AG04449 (cell line): ENCODE measurements around the gene KLF13.

Experiments
- CTCF ChIA-PET: fragments of 350-600 bp; formaldehyde crosslinking; extraction: SDS; loops from one replicate; lab custom pipeline; 2021; ENCODE audit warnings: antibody characterized with exemption; lab: Yijun Ruan, JAX
- POLR2A ChIA-PET: fragments of 400-600, 350-600 bp; formaldehyde crosslinking; extraction: SDS; loops from one replicate; lab custom pipeline; 2020; ENCODE audit warnings: antibody characterized with exemption, inconsistent platforms; lab: Yijun Ruan, JAX
- DNase-seq: peaks from one replicate; pipeline ENCODE4 v3.0.0-alpha.2; 2010; ENCODE audit warnings: low read depth, low spot score
- H3K4me3 ChIP-seq: 2 replicates; pipeline ENCODE4 v1.5.1; 2011; ENCODE audit warnings: low read depth, mild to moderate bottlenecking, control low read depth, low read length
- TF ChIP-seq, protein P1 (sequence below): IDR thresholded peaks from one replicate; pipeline ENCODE4 v1.5.1; 2011; ENCODE audit warnings: mild to moderate bottlenecking, moderate library complexity, low read length, control low read depth, inconsistent platforms; ENCODE audit not compliant: insufficient read depth; ENCODE audit errors: missing control alignments

KLF13 gene

DNA sequence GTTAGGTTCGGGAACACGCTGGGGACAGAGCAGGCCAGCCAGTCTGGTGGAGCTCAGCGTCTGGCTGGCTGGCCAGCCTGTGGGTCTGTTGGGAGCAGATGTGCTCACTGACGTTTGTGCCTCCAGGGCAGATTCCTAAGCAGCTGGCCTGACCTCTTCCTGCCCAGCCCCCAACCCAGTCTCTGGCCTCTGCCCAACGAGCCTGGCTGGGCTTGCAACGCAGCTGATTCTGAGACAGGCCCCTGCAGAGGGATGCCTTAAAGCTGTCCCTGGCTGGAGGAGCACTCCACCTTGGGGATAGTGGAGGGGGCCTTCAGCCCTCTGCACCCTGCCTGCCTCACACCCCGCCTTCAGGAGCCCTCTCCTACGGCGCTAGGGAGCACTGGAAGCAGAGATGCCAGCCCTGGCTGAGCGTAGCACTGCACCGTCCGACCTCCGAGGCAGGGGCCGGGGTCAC lies 46.0 kb downstream of the KLF13 start:
- ChIA-PET POLR2A (no interaction called here), CTCF (interaction anchor here (1.1 to 1.4 kb wide), 3 partner anchors 10 to 116 kb away, joined by 4 read pairs; no protein-coding TSS in a partner anchor)
- H3K4me3 ChIP-seq: no peak overlapping the region
- TF ChIP-seq, protein P1, sequence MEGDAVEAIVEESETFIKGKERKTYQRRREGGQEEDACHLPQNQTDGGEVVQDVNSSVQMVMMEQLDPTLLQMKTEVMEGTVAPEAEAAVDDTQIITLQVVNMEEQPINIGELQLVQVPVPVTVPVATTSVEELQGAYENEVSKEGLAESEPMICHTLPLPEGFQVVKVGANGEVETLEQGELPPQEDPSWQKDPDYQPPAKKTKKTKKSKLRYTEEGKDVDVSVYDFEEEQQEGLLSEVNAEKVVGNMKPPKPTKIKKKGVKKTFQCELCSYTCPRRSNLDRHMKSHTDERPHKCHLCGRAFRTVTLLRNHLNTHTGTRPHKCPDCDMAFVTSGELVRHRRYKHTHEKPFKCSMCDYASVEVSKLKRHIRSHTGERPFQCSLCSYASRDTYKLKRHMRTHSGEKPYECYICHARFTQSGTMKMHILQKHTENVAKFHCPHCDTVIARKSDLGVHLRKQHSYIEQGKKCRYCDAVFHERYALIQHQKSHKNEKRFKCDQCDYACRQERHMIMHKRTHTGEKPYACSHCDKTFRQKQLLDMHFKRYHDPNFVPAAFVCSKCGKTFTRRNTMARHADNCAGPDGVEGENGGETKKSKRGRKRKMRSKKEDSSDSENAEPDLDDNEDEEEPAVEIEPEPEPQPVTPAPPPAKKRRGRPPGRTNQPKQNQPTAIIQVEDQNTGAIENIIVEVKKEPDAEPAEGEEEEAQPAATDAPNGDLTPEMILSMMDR: no peak
- no peak for DNase-seq

DNA sequence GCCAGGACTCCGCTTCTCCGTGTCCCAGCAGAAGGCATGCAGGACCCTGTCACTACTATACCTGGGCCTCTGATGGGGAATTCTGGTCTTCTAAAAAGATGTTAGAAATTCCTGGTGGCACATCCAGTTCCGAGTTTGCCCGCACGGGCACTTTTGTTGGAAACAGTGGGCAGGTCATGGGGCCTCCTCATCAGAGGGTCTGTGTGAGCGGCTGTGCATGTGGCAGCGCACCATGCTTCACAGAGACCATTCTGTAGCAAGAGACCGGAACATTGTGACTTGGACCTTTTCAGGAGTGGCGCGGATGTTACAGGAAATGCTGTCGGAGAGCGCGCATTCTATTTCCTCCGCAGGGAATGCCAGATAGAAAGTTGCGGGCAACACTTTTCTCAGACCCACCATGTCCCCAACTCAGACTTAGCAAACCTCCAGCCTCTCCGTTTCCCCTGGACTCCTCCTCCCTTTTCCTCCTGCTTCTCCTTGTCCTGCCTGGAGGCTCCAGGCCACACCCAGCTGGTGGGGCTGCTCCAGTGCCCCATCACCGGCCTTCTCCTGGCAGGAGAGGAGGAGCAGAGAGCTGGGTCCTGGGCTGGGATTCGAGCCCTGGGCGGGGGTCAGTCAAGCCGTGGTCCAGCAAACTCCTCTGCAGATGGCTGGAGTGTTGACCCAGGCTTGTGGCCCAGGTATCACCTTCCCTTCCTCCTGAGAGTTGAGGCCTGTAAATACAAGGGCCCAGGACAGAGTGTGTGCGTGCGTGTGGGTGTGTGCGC lies 46.6 kb downstream of the KLF13 start:
- ChIA-PET CTCF (interaction anchor here (1.2 kb wide), 1 partner anchor 14 kb away, joined by 4 read pairs; no protein-coding TSS in a partner anchor), POLR2A (no interaction called here)
- no peak for DNase-seq
- no peak overlapping the region for H3K4me3 ChIP-seq
- TF ChIP-seq, protein P1: no peak

DNA sequence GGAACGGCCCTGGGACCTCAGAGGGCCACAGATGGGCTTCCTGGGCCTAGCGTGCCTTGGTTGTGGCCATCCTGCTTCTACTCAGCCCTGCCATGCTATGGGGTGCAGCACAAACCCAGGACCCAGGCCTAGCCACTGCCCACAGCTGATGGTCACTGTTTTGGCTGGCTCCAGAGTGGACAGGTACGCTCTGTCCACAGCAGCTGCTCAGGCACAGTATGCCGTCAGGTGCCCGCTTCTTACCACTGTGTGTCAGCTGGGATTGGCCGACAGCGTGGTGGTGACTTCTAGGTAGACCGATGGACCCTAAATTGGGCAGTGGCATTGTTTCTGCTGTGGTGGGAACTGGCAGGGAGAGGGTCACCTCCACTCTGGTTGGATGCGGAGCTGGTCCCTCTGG lies 47.3 kb downstream of the KLF13 start:
- TF ChIP-seq, protein P1: no peak
- ChIA-PET POLR2A (no interaction called here), CTCF (no interaction called here)
- no peak for DNase-seq
- no peak overlapping the region for H3K4me3 ChIP-seq

DNA sequence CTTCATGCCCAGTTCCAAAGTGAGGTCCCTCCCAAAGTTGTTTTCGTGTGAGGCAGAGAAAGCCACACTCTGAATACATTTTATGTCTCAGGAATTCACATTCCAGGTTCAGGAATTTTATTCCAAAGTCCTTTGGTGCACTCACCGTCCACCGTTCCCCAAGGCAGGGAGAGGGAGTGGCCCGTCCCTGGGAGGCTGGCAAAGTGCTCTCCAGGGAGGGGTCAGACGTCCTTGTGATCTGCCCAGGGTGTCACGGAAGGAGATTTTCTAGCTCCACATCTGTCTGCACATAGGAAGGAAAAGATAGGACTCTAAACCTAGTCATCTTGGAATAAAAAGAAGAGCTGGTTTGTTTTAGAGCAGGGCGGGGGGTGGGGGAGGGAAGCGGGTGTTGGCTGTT lies 47.9 kb downstream of the KLF13 start:
- no peak for DNase-seq
- TF ChIP-seq, protein P1: no peak
- CTCF ChIA-PET: no interaction called here
- POLR2A ChIA-PET: no interaction called here
- H3K4me3 ChIP-seq: no peak overlapping the region

DNA sequence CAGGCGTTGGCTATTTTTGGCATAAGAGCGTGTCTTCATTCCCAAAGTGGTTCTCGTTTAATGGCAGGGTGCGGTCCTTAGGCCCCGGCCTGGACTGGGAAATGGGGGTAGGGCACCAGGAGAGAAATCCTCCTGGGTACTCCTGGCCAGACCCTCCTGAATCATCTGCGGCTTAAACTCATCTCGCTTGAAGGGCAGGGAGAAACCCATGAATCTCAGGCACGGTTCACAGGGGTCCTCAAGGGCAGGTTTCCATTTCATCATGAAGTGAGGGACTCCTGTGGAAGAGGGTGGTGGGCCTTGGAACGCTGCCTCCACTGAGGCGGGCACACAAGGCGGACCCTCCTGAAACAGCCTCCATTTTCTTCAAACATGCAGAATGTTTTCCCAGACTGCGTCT lies 48.4 kb downstream of the KLF13 start:
- CTCF ChIA-PET: no interaction called here
- TF ChIP-seq, protein P1: no peak
- no peak for DNase-seq
- no peak overlapping the region for H3K4me3 ChIP-seq
- POLR2A ChIA-PET: no interaction called here

DNA sequence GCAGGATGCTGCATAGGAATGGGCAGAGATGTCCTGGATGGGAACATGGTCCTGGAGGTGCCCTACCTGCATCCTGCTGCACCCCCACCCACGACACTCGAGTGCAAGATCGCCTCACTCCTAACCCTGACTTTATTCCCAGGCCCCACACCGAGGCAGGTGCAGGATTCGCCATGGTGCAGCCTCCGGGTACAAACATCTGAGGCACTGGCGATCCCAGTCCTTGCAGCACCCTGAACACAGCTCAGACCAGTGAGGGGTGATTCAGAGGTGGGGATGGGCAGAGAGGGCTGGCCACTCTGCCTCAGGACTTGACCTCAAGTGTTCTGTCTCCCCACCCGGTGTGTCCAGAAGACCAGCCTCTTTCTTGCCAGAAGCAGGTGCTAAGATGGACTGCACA lies 49.1 kb downstream of the KLF13 start:
- TF ChIP-seq, protein P1: no peak
- POLR2A ChIA-PET: no interaction called here
- no peak for DNase-seq
- H3K4me3 ChIP-seq: no peak overlapping the region
- CTCF ChIA-PET: no interaction called here
